ENCODE data around the gene FN1.

Gene FN1

DNA sequence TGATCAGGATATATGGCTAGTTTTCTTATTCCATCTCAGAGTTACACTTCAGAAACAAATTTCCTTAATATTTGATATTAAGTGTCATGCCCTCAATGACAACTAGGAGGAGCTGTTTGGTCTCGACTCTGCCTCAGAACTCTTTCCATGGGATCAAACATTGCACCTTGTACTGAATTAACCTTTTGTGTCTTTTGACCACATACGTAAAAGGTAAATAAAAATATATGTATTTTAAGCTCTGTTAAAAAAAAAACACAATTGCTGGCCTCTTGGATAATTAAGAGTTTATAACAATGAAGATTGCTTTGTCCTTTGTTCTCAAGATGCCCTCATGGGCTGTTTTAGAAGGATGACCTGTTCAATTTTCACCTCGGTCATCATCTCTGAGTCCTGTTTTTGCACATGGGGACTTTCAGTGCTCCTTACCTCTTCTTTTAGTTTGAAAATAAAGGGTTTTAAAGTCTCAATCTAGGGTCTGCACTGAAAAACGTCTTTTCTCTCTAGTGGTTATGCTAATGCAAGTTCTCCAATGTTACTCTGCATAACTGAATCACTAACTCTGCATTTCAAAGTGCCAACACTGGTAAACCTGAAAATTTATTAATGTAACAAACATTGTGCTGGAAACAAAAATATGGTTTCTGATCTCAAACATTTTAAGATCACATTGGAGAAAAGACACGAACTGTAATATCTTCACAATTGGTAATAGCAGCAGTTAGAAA lies 18.8 kb upstream of the FN1 start:
- TF ChIP-seq CEBPB (IDR thresholded peaks at IDR 0.05) (no peak), TAF1 (IDR thresholded peaks at IDR 0.05; ENCODE audit: low read depth) (no peak), RAD21 (IDR thresholded peaks at IDR 0.05; ENCODE audit: low read depth) (peak; percentile 82)

DNA sequence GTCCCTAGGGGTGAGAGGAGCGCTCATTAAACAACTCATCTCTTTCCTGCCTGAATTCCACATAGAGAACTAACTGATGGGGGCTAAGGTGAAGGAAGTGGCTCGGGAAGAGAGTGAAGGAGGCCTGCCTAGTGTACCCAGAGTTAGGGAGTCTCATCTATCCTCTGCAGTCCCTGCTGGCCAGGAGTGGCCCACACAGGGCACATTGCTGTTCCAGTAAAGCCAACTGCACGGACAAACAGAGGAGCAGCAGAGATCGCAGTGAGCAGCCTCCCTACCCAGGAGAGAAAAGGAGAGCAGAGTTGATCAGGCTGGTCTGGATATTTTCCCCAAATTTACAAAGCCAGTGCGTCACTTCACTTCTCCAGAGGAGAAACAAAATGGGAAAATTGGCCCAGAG lies 16.9 kb upstream of the FN1 start:
- no peak for TF ChIP-seq EGR1 (IDR thresholded peaks at IDR 0.05)
- TF ChIP-seq, protein P1, sequence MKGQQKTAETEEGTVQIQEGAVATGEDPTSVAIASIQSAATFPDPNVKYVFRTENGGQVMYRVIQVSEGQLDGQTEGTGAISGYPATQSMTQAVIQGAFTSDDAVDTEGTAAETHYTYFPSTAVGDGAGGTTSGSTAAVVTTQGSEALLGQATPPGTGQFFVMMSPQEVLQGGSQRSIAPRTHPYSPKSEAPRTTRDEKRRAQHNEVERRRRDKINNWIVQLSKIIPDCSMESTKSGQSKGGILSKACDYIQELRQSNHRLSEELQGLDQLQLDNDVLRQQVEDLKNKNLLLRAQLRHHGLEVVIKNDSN (IDR thresholded peaks at IDR 0.05) = no peak
- no peak for TF ChIP-seq CREB1 (IDR thresholded peaks at IDR 0.05; ENCODE audit: low read depth)
- TF ChIP-seq EP300 (IDR thresholded peaks at IDR 0.05; ENCODE audit: borderline replicate concordance) = no peak
- TF ChIP-seq TAF1 (IDR thresholded peaks at IDR 0.05; ENCODE audit: low read depth) = no peak
- TF ChIP-seq TCF12 (IDR thresholded peaks at IDR 0.05; ENCODE audit: low read depth) = no peak
- no peak for TF ChIP-seq TEAD4 (IDR thresholded peaks at IDR 0.05)
- TF ChIP-seq, protein P2, sequence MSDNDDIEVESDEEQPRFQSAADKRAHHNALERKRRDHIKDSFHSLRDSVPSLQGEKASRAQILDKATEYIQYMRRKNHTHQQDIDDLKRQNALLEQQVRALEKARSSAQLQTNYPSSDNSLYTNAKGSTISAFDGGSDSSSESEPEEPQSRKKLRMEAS (IDR thresholded peaks at IDR 0.05) = no peak
- TF ChIP-seq ZBTB7A (IDR thresholded peaks at IDR 0.05; ENCODE audit: low read depth) = no peak
- no peak for TF ChIP-seq RAD21 (IDR thresholded peaks at IDR 0.05; ENCODE audit: low read depth)
- TF ChIP-seq CEBPB (IDR thresholded peaks at IDR 0.05) = no peak
- no peak for TF ChIP-seq NFIC (IDR thresholded peaks at IDR 0.05)
- TF ChIP-seq, protein P3, sequence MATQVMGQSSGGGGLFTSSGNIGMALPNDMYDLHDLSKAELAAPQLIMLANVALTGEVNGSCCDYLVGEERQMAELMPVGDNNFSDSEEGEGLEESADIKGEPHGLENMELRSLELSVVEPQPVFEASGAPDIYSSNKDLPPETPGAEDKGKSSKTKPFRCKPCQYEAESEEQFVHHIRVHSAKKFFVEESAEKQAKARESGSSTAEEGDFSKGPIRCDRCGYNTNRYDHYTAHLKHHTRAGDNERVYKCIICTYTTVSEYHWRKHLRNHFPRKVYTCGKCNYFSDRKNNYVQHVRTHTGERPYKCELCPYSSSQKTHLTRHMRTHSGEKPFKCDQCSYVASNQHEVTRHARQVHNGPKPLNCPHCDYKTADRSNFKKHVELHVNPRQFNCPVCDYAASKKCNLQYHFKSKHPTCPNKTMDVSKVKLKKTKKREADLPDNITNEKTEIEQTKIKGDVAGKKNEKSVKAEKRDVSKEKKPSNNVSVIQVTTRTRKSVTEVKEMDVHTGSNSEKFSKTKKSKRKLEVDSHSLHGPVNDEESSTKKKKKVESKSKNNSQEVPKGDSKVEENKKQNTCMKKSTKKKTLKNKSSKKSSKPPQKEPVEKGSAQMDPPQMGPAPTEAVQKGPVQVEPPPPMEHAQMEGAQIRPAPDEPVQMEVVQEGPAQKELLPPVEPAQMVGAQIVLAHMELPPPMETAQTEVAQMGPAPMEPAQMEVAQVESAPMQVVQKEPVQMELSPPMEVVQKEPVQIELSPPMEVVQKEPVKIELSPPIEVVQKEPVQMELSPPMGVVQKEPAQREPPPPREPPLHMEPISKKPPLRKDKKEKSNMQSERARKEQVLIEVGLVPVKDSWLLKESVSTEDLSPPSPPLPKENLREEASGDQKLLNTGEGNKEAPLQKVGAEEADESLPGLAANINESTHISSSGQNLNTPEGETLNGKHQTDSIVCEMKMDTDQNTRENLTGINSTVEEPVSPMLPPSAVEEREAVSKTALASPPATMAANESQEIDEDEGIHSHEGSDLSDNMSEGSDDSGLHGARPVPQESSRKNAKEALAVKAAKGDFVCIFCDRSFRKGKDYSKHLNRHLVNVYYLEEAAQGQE (IDR thresholded peaks at IDR 0.05; ENCODE audit: low read depth) = no peak
- no peak for TF ChIP-seq FOXM1 (IDR thresholded peaks at IDR 0.05; ENCODE audit: borderline replicate concordance, low read depth)
- TF ChIP-seq YY1 (IDR thresholded peaks at IDR 0.05; ENCODE audit: low read depth) = no peak

DNA sequence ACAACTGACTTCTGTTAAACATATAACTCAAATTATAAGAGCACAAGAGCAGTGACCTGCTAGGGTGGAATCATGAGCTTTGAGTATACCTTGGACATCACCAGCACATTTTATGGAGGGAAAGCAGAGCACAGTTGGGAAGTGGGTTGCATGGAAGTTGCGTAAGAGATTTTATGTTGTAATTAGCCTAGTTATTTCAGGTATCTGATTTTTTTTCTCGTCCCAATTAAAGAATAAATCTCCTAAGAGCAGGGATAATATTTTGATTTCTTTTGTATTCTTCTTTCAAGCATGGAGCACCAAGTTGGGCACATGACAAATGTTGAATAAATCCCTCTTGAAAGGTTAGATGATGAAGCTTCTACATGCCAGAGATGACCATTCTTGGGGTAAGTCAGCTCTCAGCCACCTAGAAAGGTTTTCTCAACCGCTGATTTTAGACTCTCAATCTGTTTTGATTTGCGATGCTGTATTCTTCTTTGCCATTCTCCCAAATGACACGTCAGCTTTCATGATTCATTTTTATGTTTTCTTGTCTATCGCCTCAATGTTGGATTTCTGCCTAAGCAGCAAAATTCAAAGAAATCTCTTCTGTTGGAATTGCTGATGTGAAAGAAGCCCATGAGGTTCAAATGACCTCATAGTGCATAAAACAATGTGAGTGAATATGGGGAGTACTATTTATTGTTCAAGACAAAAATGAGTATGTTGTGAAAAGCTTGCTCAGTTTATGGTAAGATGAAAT lies 15.3 kb upstream of the FN1 start:
- no peak for TF ChIP-seq TCF12 (IDR thresholded peaks at IDR 0.05; ENCODE audit: low read depth)
- TF ChIP-seq TEAD4 (IDR thresholded peaks at IDR 0.05) = no peak
- TF ChIP-seq CREB1 (IDR thresholded peaks at IDR 0.05; ENCODE audit: low read depth) = no peak
- TF ChIP-seq EGR1 (IDR thresholded peaks at IDR 0.05) = no peak
- no peak for TF ChIP-seq ZBTB7A (IDR thresholded peaks at IDR 0.05; ENCODE audit: low read depth)
- TF ChIP-seq, protein P1 (IDR thresholded peaks at IDR 0.05) = no peak
- TF ChIP-seq, protein P3 (IDR thresholded peaks at IDR 0.05; ENCODE audit: low read depth) = no peak
- TF ChIP-seq YY1 (IDR thresholded peaks at IDR 0.05; ENCODE audit: low read depth) = no peak
- no peak for TF ChIP-seq NFIC (IDR thresholded peaks at IDR 0.05)
- TF ChIP-seq, protein P2 (IDR thresholded peaks at IDR 0.05) = no peak
- TF ChIP-seq CEBPB (IDR thresholded peaks at IDR 0.05) = no peak
- TF ChIP-seq FOXM1 (IDR thresholded peaks at IDR 0.05; ENCODE audit: borderline replicate concordance, low read depth) = no peak
- no peak for TF ChIP-seq RAD21 (IDR thresholded peaks at IDR 0.05; ENCODE audit: low read depth)

DNA sequence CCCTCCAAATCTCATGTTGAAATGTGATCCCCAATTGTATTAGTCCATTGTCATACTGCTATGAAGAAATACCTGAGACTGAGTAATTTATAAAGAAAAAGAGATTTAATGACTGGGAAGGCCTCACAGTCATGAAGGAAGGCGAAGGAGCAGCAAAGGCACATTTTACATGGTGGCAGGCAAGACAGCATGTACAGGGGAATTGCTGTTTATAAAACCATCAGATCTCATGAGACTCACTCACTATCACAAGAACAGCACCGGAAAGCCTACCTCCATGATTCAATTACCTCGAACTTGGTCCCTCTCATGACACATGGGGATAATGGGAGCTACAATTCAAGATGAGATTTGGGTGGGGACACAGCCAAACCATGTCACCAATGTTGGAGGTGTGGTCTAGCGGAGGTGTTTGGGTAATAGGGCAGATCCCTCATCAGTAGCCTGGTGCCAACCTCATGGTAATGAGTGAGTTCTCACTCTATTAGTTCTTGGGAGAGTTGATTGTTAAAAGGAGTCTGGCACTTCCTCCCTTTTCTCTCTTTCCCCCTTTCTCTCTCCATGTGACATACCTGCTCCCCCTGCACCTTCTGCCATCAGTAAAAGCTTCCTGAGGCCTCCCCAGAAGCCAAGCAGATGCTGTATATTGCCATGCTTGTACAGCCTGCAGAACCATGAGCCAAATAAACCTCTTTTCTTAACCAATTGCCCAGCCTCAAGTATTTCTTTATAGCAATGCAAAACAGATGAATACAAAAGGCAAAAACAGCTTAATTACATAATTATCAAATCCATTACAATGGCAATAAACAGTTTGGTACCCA lies 14.5 kb upstream of the FN1 start:
- no peak for TF ChIP-seq FOXM1 (IDR thresholded peaks at IDR 0.05; ENCODE audit: borderline replicate concordance, low read depth)
- TF ChIP-seq, protein P3 (IDR thresholded peaks at IDR 0.05; ENCODE audit: low read depth) = no peak
- TF ChIP-seq NFIC (IDR thresholded peaks at IDR 0.05) = no peak
- no peak for TF ChIP-seq ZBTB7A (IDR thresholded peaks at IDR 0.05; ENCODE audit: low read depth)

Measured in Ishikawa (cell line).